ENCODE results near the gene FAF1.

Gene FAF1

GRCh38 chr1:50634251-50634650, 325.8 kb downstream of the FAF1 start:
- H3K14ac ChIP-seq (ENCODE audit: low read length), result no peak overlapping the region
- no peak for DNase-seq

DNA sequence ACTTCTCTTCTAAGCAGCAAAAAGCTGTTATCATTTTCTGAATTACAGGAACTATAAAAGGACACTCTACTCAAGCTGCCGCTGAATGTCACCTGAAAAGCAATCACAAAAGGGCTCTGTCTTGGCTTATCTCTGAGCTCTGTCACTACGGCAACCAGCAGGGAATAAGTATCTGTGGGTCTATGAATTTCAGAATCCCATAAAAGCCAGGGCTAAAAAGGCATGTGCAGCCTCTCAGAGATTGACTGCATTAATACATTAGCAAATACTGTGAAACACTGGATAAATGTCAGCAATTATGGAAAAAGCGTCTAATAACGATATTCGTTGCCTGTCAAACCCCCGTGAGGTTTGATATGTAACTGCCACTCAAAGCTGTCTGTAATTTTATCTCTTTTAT, 326.6 kb downstream of the FAF1 start:
- no peak overlapping the region for H2BK120ac ChIP-seq (ENCODE audit: insufficient read depth, low read length, poor library complexity)
- no peak overlapping the region for H3K4ac ChIP-seq (ENCODE audit: low read depth, low read length)
- H3K18ac ChIP-seq (ENCODE audit: low read length), result no peak overlapping the region
- no peak overlapping the region for H2BK5ac ChIP-seq (ENCODE audit: low read depth, low read length, poor library complexity)
- no peak overlapping the region for H2AK5ac ChIP-seq (ENCODE audit: low read length)
- H3K9me3 ChIP-seq (ENCODE audit: insufficient read depth, low read depth, low read length), result no peaks in the 10 kb centered on the region
- H3K14ac ChIP-seq (ENCODE audit: low read length), result no peak overlapping the region
- H3K27me3 ChIP-seq (ENCODE audit: insufficient read depth, low read length), result no peaks in the 10 kb centered on the region
- H3K9ac ChIP-seq (ENCODE audit: low read length), result no peak overlapping the region
- H3K4me1 ChIP-seq (ENCODE audit: control insufficient read depth in 1 of 2, insufficient read depth in 2 of 2, low read length in 2 of 2), result no peaks in the 10 kb centered on the region
- H3K36me3 ChIP-seq (ENCODE audit: control insufficient read depth in 1 of 2, insufficient read depth in 2 of 2, low read length in 2 of 2), result no peaks in the 10 kb centered on the region
- no peaks in the 10 kb centered on the region for H3K79me1 ChIP-seq (ENCODE audit: low read length)
- H3K79me2 ChIP-seq (ENCODE audit: control insufficient read depth, insufficient read depth, low read length, poor library complexity), result no peaks in the 10 kb centered on the region
- no CpG with 5 or more reads among the region's 6 CpGs for WGBS (ENCODE audit: extremely low coverage, insufficient coverage, insufficient read length)
- DNase-seq, result no peak
- H3K23ac ChIP-seq (ENCODE audit: low read length), result no peak overlapping the region
- H3K4me3 ChIP-seq (ENCODE audit: low read depth, low read length), result no peak overlapping the region
- H4K8ac ChIP-seq (ENCODE audit: low read depth, low read length), result no peak overlapping the region
- no peak overlapping the region for H3K27ac ChIP-seq (ENCODE audit: low read depth, low read length)
- no peak overlapping the region for H2AFZ ChIP-seq (ENCODE audit: insufficient read depth, low read length, poor library complexity)
- no peak overlapping the region for H4K12ac ChIP-seq (ENCODE audit: low read depth, low read length)
- no peak overlapping the region for H2BK12ac ChIP-seq (ENCODE audit: low read length)
- H4K91ac ChIP-seq (ENCODE audit: low read depth, low read length), result no peak overlapping the region
- H3K4me2 ChIP-seq (ENCODE audit: low read length), result no peak overlapping the region

More at GRCh38 chr1:50634251-50634650, 325.8 kb downstream of the FAF1 start:
- Histone ChIP-seq H3K79me1 (ENCODE audit: low read length) (no peaks in the 10 kb centered on the region), H3K9ac (ENCODE audit: low read length) (no peak overlapping the region), H3K36me3 (ENCODE audit: control insufficient read depth in 1 of 2, insufficient read depth in 2 of 2, low read length in 2 of 2) (no peaks in the 10 kb centered on the region), H3K27ac (ENCODE audit: low read depth, low read length) (no peak overlapping the region), H3K9me3 (ENCODE audit: insufficient read depth, low read depth, low read length) (no peaks in the 10 kb centered on the region), H4K91ac (ENCODE audit: low read depth, low read length) (no peak overlapping the region), H2BK12ac (ENCODE audit: low read length) (no peak overlapping the region), H2BK120ac (ENCODE audit: insufficient read depth, low read length, poor library complexity) (no peak overlapping the region), H4K12ac (ENCODE audit: low read depth, low read length) (no peak overlapping the region), H2AFZ (ENCODE audit: insufficient read depth, low read length, poor library complexity) (no peak overlapping the region), H2BK5ac (ENCODE audit: low read depth, low read length, poor library complexity) (no peak overlapping the region), H3K79me2 (ENCODE audit: control insufficient read depth, insufficient read depth, low read length, poor library complexity) (no peaks in the 10 kb centered on the region), H3K4me2 (ENCODE audit: low read length) (no peak overlapping the region), H3K18ac (ENCODE audit: low read length) (no peak overlapping the region), H3K4me1 (ENCODE audit: control insufficient read depth in 1 of 2, insufficient read depth in 2 of 2, low read length in 2 of 2) (no peaks in the 10 kb centered on the region), H3K27me3 (ENCODE audit: insufficient read depth, low read length) (no peaks in the 10 kb centered on the region), H2AK5ac (ENCODE audit: low read length) (no peak overlapping the region), H4K8ac (ENCODE audit: low read depth, low read length) (no peak overlapping the region), H3K23ac (ENCODE audit: low read length) (no peak overlapping the region), H3K4ac (ENCODE audit: low read depth, low read length) (no peak overlapping the region), H3K4me3 (ENCODE audit: low read depth, low read length) (no peak overlapping the region)
- no CpG with 5 or more reads among the region's 1 CpG for WGBS (ENCODE audit: extremely low coverage, insufficient coverage, insufficient read length)

DNA sequence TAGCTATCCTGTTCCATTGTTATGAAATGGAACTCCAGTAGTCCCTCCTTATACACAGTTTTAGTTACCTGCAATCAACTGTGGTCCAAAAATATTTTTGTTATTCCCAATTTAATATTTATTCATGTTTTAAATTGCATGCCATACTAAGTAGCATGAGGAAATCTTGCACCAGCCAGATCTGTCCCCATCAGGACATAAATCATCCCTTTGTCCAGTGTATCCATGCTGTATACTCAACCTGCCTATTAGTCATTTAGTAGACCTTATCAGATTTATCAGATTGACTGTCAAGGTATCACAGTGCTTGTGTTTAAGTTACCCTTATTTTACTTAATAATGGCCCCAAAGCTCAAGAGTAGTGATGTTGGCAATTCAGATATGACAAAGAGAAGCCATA, 328.9 kb downstream of the FAF1 start:
- Histone ChIP-seq H2AFZ (ENCODE audit: insufficient read depth, low read length, poor library complexity) (no peak overlapping the region), H3K4me2 (ENCODE audit: low read length) (no peak overlapping the region), H3K4me3 (ENCODE audit: low read depth, low read length) (no peak overlapping the region), H2BK12ac (ENCODE audit: low read length) (no peak overlapping the region), H3K4ac (ENCODE audit: low read depth, low read length) (no peak overlapping the region), H3K9ac (ENCODE audit: low read length) (no peak overlapping the region), H2AK5ac (ENCODE audit: low read length) (no peak overlapping the region), H4K8ac (ENCODE audit: low read depth, low read length) (no peak overlapping the region), H4K12ac (ENCODE audit: low read depth, low read length) (no peak overlapping the region), H3K14ac (ENCODE audit: low read length) (no peak overlapping the region), H3K18ac (ENCODE audit: low read length) (no peak overlapping the region), H3K79me2 (ENCODE audit: control insufficient read depth, insufficient read depth, low read length, poor library complexity) (no peaks in the 10 kb centered on the region), H3K9me3 (ENCODE audit: insufficient read depth, low read depth, low read length) (no peaks in the 10 kb centered on the region), H3K23ac (ENCODE audit: low read length) (no peak overlapping the region), H3K27ac (ENCODE audit: low read depth, low read length) (no peak overlapping the region), H3K79me1 (ENCODE audit: low read length) (no peaks in the 10 kb centered on the region), H2BK5ac (ENCODE audit: low read depth, low read length, poor library complexity) (no peak overlapping the region), H4K91ac (ENCODE audit: low read depth, low read length) (no peak overlapping the region), H3K4me1 (ENCODE audit: control insufficient read depth in 1 of 2, insufficient read depth in 2 of 2, low read length in 2 of 2) (no peaks in the 10 kb centered on the region), H2BK120ac (ENCODE audit: insufficient read depth, low read length, poor library complexity) (no peak overlapping the region), H3K36me3 (ENCODE audit: control insufficient read depth in 1 of 2, insufficient read depth in 2 of 2, low read length in 2 of 2) (no peaks in the 10 kb centered on the region), H3K27me3 (ENCODE audit: insufficient read depth, low read length) (no peaks in the 10 kb centered on the region)
- no peak for DNase-seq

DNA sequence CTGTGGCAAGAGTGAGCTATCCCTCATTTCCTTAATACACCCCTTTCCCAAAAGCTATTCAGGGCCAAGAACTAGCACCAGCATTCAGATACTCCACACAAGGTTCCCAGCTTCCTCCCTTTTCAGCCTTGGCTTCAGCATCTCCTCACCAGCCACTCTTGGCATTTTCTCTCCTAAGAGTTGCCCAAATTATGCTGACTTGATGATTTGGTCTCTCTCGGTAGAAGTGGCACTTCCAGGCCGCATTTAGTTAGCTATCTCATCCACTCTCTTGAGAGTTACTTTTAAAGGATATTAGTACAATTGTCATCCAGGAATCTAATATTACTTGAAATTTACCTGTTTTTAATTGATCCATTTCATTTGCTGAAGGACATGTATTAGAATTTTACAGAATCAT, 337.8 kb downstream of the FAF1 start:
- H3K9ac ChIP-seq (ENCODE audit: low read length), result no peak overlapping the region
- H3K18ac ChIP-seq (ENCODE audit: low read length), result no peak overlapping the region
- H2AFZ ChIP-seq (ENCODE audit: insufficient read depth, low read length, poor library complexity), result no peak overlapping the region
- peaks cover 0 to 5% of the 10 kb centered on the region in 2 experiments for H3K4me1 ChIP-seq (ENCODE audit: control insufficient read depth in 1 of 2, insufficient read depth in 2 of 2, low read length in 2 of 2)
- WGBS (ENCODE audit: extremely low coverage, insufficient coverage, insufficient read length), result no CpG with 5 or more reads among the region's 2 CpGs
- H3K79me1 ChIP-seq (ENCODE audit: low read length), result no peaks in the 10 kb centered on the region
- H3K4me3 ChIP-seq (ENCODE audit: low read depth, low read length), result no peak overlapping the region
- no peak overlapping the region for H2BK12ac ChIP-seq (ENCODE audit: low read length)
- no peak overlapping the region for H2BK120ac ChIP-seq (ENCODE audit: insufficient read depth, low read length, poor library complexity)
- H3K9me3 ChIP-seq (ENCODE audit: insufficient read depth, low read depth, low read length), result no peaks in the 10 kb centered on the region
- H3K4ac ChIP-seq (ENCODE audit: low read depth, low read length), result no peak overlapping the region
- H2BK5ac ChIP-seq (ENCODE audit: low read depth, low read length, poor library complexity), result no peak overlapping the region
- H3K23ac ChIP-seq (ENCODE audit: low read length), result no peak overlapping the region
- no peak overlapping the region for H2AK5ac ChIP-seq (ENCODE audit: low read length)
- H3K4me2 ChIP-seq (ENCODE audit: low read length), result no peak overlapping the region
- H3K14ac ChIP-seq (ENCODE audit: low read length), result no peak overlapping the region
- H3K27me3 ChIP-seq (ENCODE audit: insufficient read depth, low read length), result no peaks in the 10 kb centered on the region
- H3K36me3 ChIP-seq (ENCODE audit: control insufficient read depth in 1 of 2, insufficient read depth in 2 of 2, low read length in 2 of 2), result no peaks in the 10 kb centered on the region
- H3K27ac ChIP-seq (ENCODE audit: low read depth, low read length), result no peak overlapping the region
- no peak overlapping the region for H4K8ac ChIP-seq (ENCODE audit: low read depth, low read length)
- H4K12ac ChIP-seq (ENCODE audit: low read depth, low read length), result no peak overlapping the region
- DNase-seq, result no peak
- no peaks in the 10 kb centered on the region for H3K79me2 ChIP-seq (ENCODE audit: control insufficient read depth, insufficient read depth, low read length, poor library complexity)
- no peak overlapping the region for H4K91ac ChIP-seq (ENCODE audit: low read depth, low read length)
